Amygdala (tissue), 56 donors: Measurements from ENCODE around the gene COPS4.

Source experiments
- DNase-seq, 56 donors: peaks; one replicate each; lab custom pipeline; 2025; lab: John Stamatoyannopoulos, UW

The COPS4 gene

DNA sequence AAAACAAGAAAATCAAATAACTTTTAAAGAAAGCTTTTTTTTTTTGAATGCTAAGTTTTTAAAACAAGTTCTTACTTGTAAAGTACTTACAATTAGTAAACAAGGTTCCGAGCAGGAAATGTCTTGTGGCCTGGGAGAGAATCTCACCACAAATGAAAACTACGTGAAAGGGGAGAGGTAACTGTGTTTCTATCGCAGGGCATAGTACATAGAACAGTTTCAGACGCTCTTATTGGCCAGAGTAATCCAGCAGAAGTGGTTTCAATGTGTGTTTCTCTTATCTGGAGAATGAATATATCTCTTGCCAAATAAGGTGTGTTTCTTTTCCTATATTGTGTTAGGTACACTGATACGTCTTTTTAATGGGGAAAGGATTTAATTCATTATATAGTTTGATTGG is 79.6 kb downstream of the COPS4 start, which contains the start of gene PLAC8:
TSS of gene PLAC8 (minus strand) at position 154 of the 400 bp plus-strand sequence. CDS start 6,808 bp downstream, outside the sequence.
- no peak for DNase-seq

DNA sequence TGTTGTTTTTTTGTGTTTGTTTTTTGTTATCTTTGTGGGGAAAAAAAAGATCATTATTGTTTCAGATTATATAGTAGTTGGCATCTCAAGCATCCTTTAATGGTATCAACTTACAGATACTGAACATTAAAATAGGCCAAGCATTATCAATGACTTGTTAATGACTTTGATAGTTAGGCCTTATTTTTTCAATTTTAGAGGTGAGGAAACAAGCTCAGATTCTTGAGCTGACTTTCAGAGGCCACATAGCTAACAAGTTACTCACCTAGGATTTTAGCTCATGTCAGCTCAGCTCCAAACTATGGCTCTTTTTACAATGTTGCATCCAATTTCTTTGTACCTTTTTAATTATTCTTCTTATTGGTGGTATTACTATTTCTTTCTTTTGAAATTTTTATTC is 80.0 kb downstream of the COPS4 start:
- DNase-seq, result no peak

DNA sequence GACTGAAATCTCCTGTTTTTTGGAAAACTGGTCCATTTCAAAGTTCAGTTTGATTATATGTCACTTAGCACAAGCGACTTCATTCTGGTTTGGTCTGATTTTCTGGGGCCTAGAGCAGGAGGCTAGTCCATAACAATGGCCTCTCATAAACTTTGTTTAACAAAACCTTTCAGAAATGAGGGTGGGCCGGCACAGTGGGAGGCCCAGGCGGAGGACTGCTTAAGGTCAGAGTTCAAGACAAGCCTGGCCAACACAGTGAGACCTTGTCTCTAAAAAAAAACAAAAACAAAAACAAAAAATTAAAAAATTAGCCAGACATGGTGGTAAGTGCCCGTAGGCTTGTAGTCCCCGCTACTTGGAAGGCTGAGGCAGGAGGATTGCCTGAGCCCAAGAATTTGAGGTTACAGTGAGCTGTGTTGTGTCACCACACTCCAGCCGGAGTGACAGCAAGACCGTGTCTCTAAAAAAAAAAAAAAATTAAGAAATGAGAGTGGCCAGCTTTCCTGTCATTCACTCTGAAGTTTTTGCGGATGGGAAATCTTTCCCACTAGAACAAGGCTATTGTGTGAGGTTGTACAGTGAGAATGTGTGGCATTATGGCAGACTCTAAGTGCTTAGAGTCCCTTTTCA is 80.8 kb downstream of the COPS4 start:
- DNase-seq, result no peak

- DNase-seq, result no peak
Observed at GRCh38 chr4:83118869-83119268, 83.9 kb downstream of the COPS4 start.

DNA sequence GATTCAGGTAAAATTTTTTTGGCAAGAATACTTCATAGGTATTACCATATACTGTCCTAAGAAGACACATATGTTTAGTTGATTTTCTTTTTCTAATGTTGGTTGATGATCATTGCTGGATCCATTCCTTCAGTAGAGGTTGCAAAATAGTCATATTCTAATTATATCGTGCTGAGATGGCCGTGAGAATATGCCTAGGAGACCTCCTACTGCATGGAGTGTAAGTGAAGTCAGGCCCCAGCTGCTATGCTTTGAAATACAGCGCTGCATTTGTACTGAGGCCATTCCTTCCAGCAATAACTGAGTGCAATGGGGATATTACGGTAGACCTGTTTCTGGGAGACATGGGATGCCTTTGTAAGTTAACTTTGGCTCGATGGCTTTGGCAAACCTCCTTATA is 86.3 kb downstream of the COPS4 start:
- DNase-seq, result no peak

- peak in 4 of 56 donors; percentile 1 to 13 (median 6) for DNase-seq
Observed at GRCh38 chr4:83124111-83124780, 89.3 kb downstream of the COPS4 start.
